GM21526 (cell line): ENCODE results near the gene SKIDA1.

Experiments used
- ATAC-seq: cut with Tn5 transposase; IDR thresholded peaks from one replicate; pipeline ENCODE4 v1.9.1; 2021; ENCODE audit warnings: moderate library complexity; ENCODE audit not compliant: unreplicated experiment, low FRiP score

The SKIDA1 gene

DNA sequence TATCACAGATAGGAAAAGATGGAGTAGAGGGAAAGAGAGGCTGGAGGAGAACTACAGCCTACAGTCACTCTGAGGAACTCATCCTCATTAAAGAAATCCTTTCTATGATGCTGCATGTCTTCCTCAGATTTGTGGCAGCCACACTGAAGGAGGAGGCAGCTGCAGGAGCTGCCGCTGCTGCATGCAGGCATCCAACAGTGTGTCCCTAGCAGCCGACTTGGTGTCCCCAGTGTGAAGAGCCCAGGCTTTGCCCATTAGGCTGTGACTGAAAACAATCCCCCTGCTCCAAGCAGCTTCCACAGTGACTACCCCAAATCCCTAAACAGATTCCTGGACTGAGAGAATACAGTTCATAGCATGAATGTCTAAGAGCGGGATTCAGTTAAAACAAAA, 23.1 kb downstream of the SKIDA1 start:
- ATAC-seq = no peak

DNA sequence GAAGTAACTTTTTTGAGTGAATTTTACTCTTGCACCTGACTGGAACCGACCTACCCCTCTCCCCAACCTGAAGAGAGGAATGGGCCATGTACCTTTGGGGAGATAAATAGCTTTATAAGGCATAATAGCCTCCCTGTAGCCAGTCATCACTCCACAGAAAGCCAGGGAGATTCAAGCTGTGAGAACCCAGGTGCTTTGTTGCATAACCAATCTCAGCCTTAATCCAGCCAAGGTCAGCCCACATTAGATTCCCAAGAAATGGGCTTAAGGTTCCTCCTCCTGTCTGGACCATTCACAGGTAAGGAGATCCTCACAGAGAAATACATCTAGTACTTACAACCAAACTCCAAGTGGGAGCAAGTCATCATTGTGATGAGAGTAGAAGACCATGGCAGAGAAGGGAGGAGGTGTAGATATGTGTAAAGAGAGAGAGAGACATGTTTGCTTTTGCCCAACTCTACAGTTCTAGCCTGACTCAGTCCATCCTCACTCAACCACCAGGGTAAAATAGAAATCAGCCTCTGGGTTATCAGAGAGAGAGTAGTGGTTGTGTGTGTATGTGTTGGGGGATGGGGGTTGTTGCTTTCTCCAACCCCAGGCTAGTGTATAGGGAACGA, 23.6 kb downstream of the SKIDA1 start:
- no peak for ATAC-seq

DNA sequence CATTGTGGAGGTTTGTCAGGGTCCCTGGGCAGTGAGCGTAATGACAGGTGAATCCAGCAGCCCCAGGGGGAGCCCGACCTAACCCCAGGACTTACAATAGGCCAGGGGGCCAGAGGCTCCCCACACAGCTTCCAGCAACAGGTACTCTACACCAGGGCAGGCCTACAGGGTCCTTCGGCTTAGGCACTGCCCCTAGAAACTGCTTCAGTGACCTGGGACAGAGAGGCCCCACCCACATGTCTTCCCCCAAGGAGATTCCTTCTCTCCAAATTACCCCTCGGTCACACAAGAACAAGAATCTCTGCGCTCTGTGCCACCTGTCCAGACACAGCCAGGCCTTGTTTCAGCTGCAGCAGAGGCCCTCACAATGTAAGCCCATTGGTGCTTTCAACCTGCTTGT, 24.4 kb downstream of the SKIDA1 start:
- ATAC-seq = no peak

DNA sequence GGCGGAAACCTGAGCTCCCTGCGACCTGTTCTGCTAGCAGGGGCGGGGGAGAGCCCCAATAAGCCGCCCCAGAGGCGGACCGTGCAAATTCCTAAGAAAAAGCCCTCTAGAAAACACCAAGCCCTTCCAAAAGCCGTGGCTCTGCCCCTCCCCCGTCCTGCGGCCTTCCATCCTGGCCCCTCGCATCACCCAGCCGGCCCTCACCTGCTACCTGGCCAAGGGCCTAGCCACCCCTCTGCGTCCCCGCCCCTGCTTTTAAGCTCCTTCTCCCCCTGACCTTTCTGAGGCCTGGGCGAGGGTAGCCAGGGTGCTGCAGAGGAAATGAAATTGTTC, 24.9 kb downstream of the SKIDA1 start:
- ATAC-seq = no peak

DNA sequence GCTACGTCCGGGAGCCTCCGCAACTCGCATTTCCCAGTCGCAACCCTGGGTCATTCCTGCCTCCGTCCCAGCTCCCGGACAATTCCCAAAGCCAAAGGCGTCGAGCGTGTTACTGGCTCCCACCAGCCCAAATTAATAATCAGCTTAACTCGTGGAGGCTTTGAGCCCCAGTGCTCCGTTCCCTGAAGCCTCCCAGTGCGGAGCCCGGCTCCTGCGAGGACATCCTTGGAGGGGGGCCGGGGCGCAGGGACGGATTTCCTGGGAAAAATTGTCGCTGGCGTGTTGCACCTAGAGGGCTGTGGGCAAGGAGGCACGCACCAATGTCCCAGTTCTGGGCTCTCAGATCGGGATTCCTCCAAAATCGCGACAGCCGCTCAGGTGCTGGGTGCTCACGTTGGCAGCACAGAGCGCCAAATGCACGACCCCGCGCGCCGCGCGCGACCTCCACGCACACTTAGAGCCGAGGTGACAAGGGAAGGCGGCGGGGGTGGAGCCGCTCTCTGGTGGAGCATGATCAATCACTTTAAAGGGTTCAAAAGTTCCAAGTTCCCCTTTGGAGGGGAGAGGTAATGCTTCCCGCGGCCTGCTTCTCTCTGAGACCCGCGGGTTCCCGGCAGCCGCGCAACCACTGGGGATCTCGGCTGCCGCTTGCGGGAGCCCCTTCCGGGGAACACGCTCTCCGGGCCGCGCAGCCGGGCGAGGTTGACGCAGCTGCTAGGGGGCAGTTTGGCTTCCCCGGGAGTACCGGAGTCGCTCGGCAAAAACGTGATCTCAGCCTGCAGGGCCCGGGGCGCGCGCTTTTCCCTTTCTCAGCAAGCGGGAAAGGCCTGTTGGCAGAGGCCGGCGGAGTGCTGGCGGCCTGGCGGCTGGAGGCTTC, 25.5 kb downstream of the SKIDA1 start:
- no peak for ATAC-seq

DNA sequence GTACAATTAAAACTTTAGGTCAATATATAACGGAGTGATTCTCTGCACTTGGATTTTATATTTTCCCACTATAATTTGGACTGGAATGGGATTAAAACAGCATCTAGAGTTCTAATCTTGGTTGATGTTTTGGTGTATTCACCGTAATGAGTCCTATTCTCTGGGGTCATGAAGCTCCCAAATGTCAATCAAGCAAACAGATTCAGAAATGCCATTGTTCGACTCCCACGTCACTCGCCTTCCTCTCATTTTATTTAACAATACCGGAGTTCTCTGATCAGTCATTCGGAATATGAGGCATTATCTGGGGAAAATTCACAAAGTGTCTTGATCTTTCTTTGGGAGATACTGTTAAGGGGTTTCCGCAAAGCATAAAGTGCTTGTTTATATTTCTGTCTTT, 26.5 kb downstream of the SKIDA1 start:
- no peak for ATAC-seq

DNA sequence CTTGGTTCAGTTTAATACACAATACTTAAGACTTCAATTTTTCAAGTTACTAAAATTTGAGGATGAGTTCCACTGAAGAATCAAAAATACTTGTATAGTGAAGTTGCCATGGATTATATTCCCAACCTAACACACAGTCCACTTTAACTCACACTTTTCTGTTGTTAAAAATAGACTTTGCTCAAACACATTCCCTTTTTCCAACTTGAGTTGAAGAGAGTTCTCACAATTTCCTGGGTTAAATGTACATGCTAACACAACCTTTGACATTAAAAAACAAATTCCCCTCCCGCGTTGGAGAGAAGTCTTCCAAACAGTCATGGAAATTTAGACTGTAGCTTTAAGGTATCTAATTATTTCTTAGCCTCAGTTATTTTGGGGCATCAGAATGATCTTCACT, 27.1 kb downstream of the SKIDA1 start:
- ATAC-seq = no peak

GRCh38 chr10:21497177-21497807, 28.2 kb downstream of the SKIDA1 start:
- ATAC-seq = no peak

GRCh38 chr10:21496343-21497176, 28.9 kb downstream of the SKIDA1 start:
- peak; percentile 44 for ATAC-seq

- ATAC-seq = peak; percentile 68
These were observed 29.6 kb downstream of the SKIDA1 start for GRCh38 chr10:21495752-21496342.

GRCh38 chr10:21495002-21495751, 30.3 kb downstream of the SKIDA1 start:
- ATAC-seq = no peak

DNA sequence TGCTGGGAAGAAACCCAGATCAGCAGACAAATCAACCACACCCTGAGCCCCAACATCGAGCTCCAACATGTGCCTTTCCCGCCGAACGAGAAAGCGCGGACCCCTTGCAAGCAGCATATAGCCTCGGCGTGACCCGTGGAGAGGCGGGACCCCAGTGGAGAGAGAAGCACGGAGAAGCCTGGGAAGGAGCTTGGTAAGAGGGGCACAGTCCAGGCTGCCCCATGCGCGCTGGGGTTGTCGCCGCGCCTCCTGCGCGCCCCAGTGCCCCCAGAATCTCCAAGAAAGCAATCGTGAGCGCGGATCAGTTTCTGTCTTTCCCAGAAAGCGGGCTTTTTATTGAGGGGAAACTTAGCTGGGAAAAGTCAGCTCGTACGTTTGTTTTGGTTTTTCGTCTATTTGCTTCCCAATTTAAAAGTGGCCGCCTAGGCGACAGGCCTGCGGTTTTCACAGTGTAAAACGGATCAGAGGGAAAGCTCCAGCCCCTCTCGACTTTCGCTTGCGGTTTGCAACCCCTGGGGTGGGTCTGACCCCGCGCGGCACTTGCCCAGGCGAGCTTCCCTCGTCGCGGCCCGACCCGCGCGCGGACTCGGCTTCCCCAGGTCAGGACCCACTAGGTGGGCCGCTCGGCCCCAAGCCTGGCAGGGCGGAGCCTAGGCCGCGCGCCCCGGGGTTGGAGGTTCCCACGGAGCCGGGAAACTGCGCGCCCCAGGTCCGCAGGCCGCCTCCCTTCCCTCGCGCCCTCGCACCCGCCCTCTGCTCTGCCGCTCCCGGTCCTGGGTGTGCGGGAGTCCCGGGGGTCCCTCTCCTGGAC, 31.1 kb downstream of the SKIDA1 start:
- peak; percentile 37 for ATAC-seq

DNA sequence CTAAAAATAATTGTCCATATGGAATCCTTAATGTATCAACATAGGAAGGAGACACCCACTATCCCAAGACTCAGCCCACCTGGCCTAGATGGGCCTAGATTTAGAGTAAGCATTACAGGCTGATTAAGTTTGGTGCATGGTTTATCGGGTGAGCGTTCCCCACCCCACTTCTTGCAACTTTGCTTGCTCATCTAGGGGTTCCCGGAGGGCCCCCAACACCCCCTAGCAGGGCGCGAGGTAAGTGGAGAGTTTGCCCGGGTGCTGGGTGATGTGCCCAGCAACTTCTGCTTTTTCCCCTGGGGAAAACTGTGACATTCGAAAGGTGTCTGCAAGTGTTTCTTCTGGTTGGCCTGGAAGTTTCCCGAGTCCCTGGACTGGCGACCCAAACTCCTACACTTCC, 31.7 kb downstream of the SKIDA1 start:
- no peak for ATAC-seq

- ATAC-seq = no peak
These were observed 33.1 kb downstream of the SKIDA1 start for GRCh38 chr10:21492421-21492820.

- no peak for ATAC-seq
These were observed 34.8 kb downstream of the SKIDA1 start for GRCh38 chr10:21490711-21491105.

DNA sequence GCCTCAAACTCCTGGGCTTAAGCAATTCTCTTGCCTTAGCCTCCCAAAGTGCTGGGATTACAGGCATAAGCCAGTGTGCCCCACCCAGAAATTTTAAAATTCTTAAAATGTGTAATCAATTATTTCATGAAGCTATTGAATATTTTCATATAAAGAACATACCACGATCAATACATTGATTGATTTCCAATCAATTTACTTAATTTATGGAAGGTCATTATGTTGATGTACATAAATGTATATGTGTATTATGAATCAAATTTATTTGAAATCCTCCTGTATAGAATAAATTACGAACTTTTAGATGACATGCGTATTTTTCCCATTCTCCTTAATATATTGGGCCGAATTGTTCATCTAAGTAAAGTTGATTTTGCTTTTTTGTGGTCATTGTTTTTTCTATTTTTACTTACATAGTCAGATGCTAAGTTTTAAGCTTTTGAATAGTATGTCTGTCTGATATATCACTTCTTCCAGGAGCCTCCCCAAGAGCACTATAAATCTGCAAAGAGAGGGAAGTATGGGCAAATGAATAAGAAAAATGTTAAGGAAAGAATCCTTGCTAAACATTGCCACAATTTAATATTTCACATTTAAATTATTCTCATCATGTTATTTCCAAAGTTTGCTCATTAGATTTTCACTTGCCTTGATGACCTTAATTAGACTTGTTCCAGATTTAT, 35.3 kb downstream of the SKIDA1 start:
- no peak for ATAC-seq

GRCh38 chr10:21488957-21489446, 36.5 kb downstream of the SKIDA1 start:
- no peak for ATAC-seq

- ATAC-seq = no peak
These were observed 37.1 kb downstream of the SKIDA1 start for GRCh38 chr10:21488246-21488956.
